Measurements from ENCODE around the gene NKPD1. TPM values are rescaled to one million over a fixed set of nuclear protein-coding genes. Genes with fewer than 3 reads are reported as not detected.
"Not testable (repeated sequence)": the region's sequence is repeated elsewhere in the genome, so short reads cannot be mapped to it uniquely, and the experiment has no call there.

The NKPD1 gene
- polyA plus RNA-seq, 2 of the 4 experiments (the other 2 are of a cell fraction) = 0.12 to 0.15 TPM

GRCh38 chr19:45121827-45122345 lies 38.9 kb downstream of the NKPD1 start:
- no peak for DNase-seq (ENCODE audit: low read depth in 1 of 2, low spot score in 1 of 2)
- H3K4me3 ChIP-seq = no peak overlapping the region
- CTCF ChIA-PET = no interaction called here
- FAIRE-seq = no peak
- ATAC-seq = no peak
- no peak for TF ChIP-seq NFE2L2 (conservative IDR thresholded peaks at IDR 0.05; ENCODE audit: low read length)
- no peak for TF ChIP-seq ZC3H11A (IDR thresholded peaks at IDR 0.05)
- TF ChIP-seq, protein P1, sequence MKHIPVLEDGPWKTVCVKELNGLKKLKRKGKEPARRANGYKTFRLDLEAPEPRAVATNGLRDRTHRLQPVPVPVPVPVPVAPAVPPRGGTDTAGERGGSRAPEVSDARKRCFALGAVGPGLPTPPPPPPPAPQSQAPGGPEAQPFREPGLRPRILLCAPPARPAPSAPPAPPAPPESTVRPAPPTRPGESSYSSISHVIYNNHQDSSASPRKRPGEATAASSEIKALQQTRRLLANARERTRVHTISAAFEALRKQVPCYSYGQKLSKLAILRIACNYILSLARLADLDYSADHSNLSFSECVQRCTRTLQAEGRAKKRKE (CRISPR knock-in tag; IDR thresholded peaks at IDR 0.05; ENCODE audit: low read depth) = no peak
- no peak for TF ChIP-seq CHD2 (IDR thresholded peaks at IDR 0.05; ENCODE audit: low read length, partially characterized antibody)
- no peak overlapping the region for H3K27ac ChIP-seq
- 85% methylated on average over 11 of the region's 11 CpGs for WGBS (ENCODE audit: missing lambda C conversion rate)
- POLR2A ChIA-PET = no interaction called here
- no peaks in the 10 kb centered on the region for H3K9me3 ChIP-seq
- H3K4me1 ChIP-seq = no peaks in the 10 kb centered on the region
- H3K4me2 ChIP-seq = no peak overlapping the region

- H3K27ac ChIP-seq = no peak overlapping the region
- no peak overlapping the region for H3K4me3 ChIP-seq
- no peaks in the 10 kb centered on the region for H3K4me1 ChIP-seq
- H3K9me3 ChIP-seq = no peaks in the 10 kb centered on the region
- TF ChIP-seq KDM5A (IDR thresholded peaks at IDR 0.05) (no peak), ZNF302 (CRISPR knock-in tag; IDR thresholded peaks at IDR 0.05) (no peak), MAFK (IDR thresholded peaks at IDR 0.05; ENCODE audit: partially characterized antibody) (no peak), MYC (IDR thresholded peaks at IDR 0.05; ENCODE audit: borderline replicate concordance, low read length) (no peak), CBX8 (IDR thresholded peaks at IDR 0.05) (no peak), MAZ (IDR thresholded peaks at IDR 0.05; ENCODE audit: borderline replicate concordance, low read depth, low read length) (no peak), POLR2AphosphoS2 (conservative IDR thresholded peaks at IDR 0.05; ENCODE audit: low read length) (no peak), RAD21 (conservative IDR thresholded peaks at IDR 0.05 in 1 of 2, IDR thresholded peaks at IDR 0.05 in 1 of 2) (no peak), TFCP2L1 (CRISPR knock-in tag; IDR thresholded peaks at IDR 0.05) (no peak), ZFP36 (IDR thresholded peaks at IDR 0.05; ENCODE audit: borderline replicate concordance, partially characterized antibody) (no peak), KDM1A (IDR thresholded peaks at IDR 0.05; ENCODE audit: low read depth) (no peak), BCL3 (IDR thresholded peaks at IDR 0.05) (no peak), HOXA7 (CRISPR knock-in tag; IDR thresholded peaks at IDR 0.05) (no peak), CHD4 (IDR thresholded peaks at IDR 0.05; ENCODE audit: borderline replicate concordance) (no peak), EHF (CRISPR knock-in tag; IDR thresholded peaks at IDR 0.05) (no peak), JUN (IDR thresholded peaks at IDR 0.05) (no peak), FOXS1 (CRISPR knock-in tag; IDR thresholded peaks at IDR 0.05) (no peak), JUNB (IDR thresholded peaks at IDR 0.05) (no peak)
- TF ChIP-seq, protein P2, sequence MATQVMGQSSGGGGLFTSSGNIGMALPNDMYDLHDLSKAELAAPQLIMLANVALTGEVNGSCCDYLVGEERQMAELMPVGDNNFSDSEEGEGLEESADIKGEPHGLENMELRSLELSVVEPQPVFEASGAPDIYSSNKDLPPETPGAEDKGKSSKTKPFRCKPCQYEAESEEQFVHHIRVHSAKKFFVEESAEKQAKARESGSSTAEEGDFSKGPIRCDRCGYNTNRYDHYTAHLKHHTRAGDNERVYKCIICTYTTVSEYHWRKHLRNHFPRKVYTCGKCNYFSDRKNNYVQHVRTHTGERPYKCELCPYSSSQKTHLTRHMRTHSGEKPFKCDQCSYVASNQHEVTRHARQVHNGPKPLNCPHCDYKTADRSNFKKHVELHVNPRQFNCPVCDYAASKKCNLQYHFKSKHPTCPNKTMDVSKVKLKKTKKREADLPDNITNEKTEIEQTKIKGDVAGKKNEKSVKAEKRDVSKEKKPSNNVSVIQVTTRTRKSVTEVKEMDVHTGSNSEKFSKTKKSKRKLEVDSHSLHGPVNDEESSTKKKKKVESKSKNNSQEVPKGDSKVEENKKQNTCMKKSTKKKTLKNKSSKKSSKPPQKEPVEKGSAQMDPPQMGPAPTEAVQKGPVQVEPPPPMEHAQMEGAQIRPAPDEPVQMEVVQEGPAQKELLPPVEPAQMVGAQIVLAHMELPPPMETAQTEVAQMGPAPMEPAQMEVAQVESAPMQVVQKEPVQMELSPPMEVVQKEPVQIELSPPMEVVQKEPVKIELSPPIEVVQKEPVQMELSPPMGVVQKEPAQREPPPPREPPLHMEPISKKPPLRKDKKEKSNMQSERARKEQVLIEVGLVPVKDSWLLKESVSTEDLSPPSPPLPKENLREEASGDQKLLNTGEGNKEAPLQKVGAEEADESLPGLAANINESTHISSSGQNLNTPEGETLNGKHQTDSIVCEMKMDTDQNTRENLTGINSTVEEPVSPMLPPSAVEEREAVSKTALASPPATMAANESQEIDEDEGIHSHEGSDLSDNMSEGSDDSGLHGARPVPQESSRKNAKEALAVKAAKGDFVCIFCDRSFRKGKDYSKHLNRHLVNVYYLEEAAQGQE (IDR thresholded peaks at IDR 0.05) = no peak
- TF ChIP-seq, protein P3, sequence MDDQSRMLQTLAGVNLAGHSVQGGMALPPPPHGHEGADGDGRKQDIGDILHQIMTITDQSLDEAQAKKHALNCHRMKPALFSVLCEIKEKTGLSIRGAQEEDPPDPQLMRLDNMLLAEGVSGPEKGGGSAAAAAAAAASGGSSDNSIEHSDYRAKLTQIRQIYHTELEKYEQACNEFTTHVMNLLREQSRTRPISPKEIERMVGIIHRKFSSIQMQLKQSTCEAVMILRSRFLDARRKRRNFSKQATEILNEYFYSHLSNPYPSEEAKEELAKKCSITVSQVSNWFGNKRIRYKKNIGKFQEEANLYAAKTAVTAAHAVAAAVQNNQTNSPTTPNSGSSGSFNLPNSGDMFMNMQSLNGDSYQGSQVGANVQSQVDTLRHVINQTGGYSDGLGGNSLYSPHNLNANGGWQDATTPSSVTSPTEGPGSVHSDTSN (IDR thresholded peaks at IDR 0.05) = no peak
- ChIA-PET POLR2A (no interaction called here), CTCF (interaction anchor here (1.0 to 2.2 kb wide), 5 partner anchors 9 to 24 kb away, joined by 3 to 9 read pairs (median 6); no protein-coding TSS in a partner anchor)
- DNase-seq (ENCODE audit: low read depth in 1 of 2, low spot score in 1 of 2) = no peak
- ATAC-seq = no peak
- 88% methylated on average over 6 of the region's 6 CpGs for WGBS (ENCODE audit: missing lambda C conversion rate)
- H3K4me2 ChIP-seq = no peak overlapping the region
- no peak for FAIRE-seq
These were observed 41.2 kb downstream of the NKPD1 start for GRCh38 chr19:45119582-45119981.

GRCh38 chr19:45118591-45119355 lies 42.0 kb downstream of the NKPD1 start:
- POLR2A ChIA-PET = interaction anchor here (0.7 kb wide), 1 partner anchor 31 kb away, joined by 3 read pairs; no protein-coding TSS in a partner anchor
- not testable (repeated sequence) for H3K4me1 ChIP-seq; FAIRE-seq; H3K9me3 ChIP-seq; H3K4me3 ChIP-seq; DNase-seq (ENCODE audit: low read depth in 1 of 2, low spot score in 1 of 2); H3K27ac ChIP-seq; H3K4me2 ChIP-seq; ATAC-seq
- CTCF ChIA-PET = interaction anchor here (1.0 to 2.2 kb wide), 7 partner anchors 8 to 30 kb away, joined by 3 to 9 read pairs (median 5); no protein-coding TSS in a partner anchor
- WGBS (ENCODE audit: missing lambda C conversion rate) = 83% methylated on average over 18 of the region's 18 CpGs
